Activated naive CD8-positive, alpha-beta T cell treated with anti-CD3 and anti-CD28 coated beads, Interleukin-2, amount 50 U/mL, for 24 hours (primary cell): ENCODE data around the gene ACBD6.

Experiments
- ATAC-seq: fragments of 150-1000 bp; cut with Tn5 transposase; one replicate; pipeline ENCODE4 v1.10.0; 2021
- DNase-seq: peaks from one replicate; pipeline ENCODE4 v3.0.0; 2021
- H3K27ac Mint-ChIP-seq: one replicate; pipeline ENCODE4 v1.8.0; 2021; ENCODE audit warnings: mild to moderate bottlenecking, mixed read lengths
- H3K27me3 Mint-ChIP-seq: one replicate; pipeline ENCODE4 v1.8.0; 2021; ENCODE audit warnings: mixed read lengths
- H3K36me3 Mint-ChIP-seq: one replicate; pipeline ENCODE4 v1.8.0; 2021; ENCODE audit warnings: low read depth, mixed read lengths
- H3K4me1 Mint-ChIP-seq: one replicate; pipeline ENCODE4 v1.8.0; 2021; ENCODE audit warnings: mixed read lengths
- H3K4me3 Mint-ChIP-seq: one replicate; pipeline ENCODE4 v1.8.0; 2021; ENCODE audit warnings: mild to moderate bottlenecking, moderate library complexity, mixed read lengths
- H3K9me3 Mint-ChIP-seq: one replicate; pipeline ENCODE4 v1.8.0; 2021; ENCODE audit warnings: mixed read lengths

Gene ACBD6

GRCh38 chr1:180513531-180513930, 11.2 kb upstream of the ACBD6 start:
- Mint-ChIP-seq H3K9me3 (no peaks in the 10 kb centered on the region), H3K36me3 (no peaks in the 10 kb centered on the region), H3K27ac (no peak overlapping the region), H3K4me1 (no peaks in the 10 kb centered on the region), H3K4me3 (no peak overlapping the region), H3K27me3 (peaks cover 5% of the 10 kb centered on the region)
- ATAC-seq (no peak), DNase-seq (no peak)

DNA sequence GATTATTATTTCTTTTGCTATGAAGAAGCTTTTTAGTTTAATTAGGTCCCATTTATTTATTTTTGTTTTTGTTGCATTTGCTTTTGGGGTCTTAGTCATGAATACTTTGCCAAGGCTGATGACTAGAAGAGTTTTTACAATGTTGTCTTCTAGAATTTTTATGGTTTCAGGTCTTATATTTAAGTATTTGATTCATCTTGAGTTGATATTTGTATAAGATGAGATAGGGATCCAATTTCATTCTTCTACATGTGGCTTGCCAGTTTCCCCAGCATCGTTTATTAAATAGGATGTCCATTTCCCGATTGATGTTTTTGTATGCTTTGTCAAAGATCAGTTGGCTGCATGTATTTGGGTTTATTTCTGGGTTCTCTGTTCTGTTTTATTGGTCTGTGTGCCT, 8.5 kb upstream of the ACBD6 start:
- ATAC-seq = no peak

GRCh38 chr1:180508725-180509097, 6.3 kb upstream of the ACBD6 start:
- no peaks in the 10 kb centered on the region for H3K36me3 Mint-ChIP-seq
- no peaks in the 10 kb centered on the region for H3K9me3 Mint-ChIP-seq
- no peak overlapping the region for H3K4me3 Mint-ChIP-seq
- H3K27ac Mint-ChIP-seq = no peak overlapping the region
- peaks cover 4% of the 10 kb centered on the region for H3K4me1 Mint-ChIP-seq
- H3K27me3 Mint-ChIP-seq = peaks cover 5% of the 10 kb centered on the region
- DNase-seq (no peak), ATAC-seq (no peak)

More for the DNA sequence above, 8.5 kb upstream of the ACBD6 start:
- Mint-ChIP-seq H3K27me3 (peaks cover 5% of the 10 kb centered on the region), H3K9me3 (no peaks in the 10 kb centered on the region), H3K4me1 (peaks cover 4% of the 10 kb centered on the region), H3K4me3 (no peak overlapping the region), H3K27ac (no peak overlapping the region), H3K36me3 (no peaks in the 10 kb centered on the region)
- no peak for DNase-seq

GRCh38 chr1:180507795-180508724, 5.7 kb upstream of the ACBD6 start:
- Mint-ChIP-seq H3K36me3 (no peaks in the 10 kb centered on the region), H3K27ac (no peak overlapping the region), H3K4me3 (no peak overlapping the region), H3K27me3 (peaks cover 4% of the 10 kb centered on the region), H3K4me1 (peaks cover 10% of the 10 kb centered on the region), H3K9me3 (no peaks in the 10 kb centered on the region)
- ATAC-seq (no peak), DNase-seq (no peak)

DNA sequence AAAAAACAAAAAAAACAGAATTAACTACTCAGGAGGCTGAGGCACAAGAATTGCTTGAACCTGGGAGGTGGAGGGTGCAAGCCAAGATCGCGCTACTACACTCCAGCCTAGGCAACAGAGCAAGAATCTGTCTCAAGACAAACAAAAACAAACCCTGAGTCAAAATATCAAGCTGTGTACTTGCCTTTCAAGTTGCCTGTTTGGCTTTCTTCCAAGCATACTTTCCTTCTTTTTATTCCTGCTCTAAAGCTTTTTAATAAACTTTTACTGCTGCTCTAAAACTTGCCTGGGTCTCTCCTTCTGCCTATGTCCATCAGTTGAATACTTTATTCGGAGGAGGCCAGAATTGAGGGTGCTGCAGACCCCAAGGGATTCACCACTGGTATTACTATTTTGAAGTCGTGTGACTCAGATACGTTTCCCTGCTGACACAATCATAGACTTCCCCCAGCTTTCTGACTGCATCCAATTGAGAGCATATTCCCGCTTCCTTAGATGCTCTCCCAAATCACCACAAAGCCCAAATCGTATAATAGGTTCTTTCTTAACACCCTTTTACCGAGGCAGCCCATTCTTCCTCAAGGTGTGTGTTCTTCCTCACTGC, 3.5 kb upstream of the ACBD6 start:
- H3K4me3 Mint-ChIP-seq = no peak overlapping the region
- DNase-seq = no peak
- H3K4me1 Mint-ChIP-seq = peaks cover 24% of the 10 kb centered on the region
- H3K27me3 Mint-ChIP-seq = no peaks in the 10 kb centered on the region
- no peaks in the 10 kb centered on the region for H3K9me3 Mint-ChIP-seq
- H3K36me3 Mint-ChIP-seq = peaks cover 2% of the 10 kb centered on the region
- no peak overlapping the region for H3K27ac Mint-ChIP-seq
- ATAC-seq = no peak

DNA sequence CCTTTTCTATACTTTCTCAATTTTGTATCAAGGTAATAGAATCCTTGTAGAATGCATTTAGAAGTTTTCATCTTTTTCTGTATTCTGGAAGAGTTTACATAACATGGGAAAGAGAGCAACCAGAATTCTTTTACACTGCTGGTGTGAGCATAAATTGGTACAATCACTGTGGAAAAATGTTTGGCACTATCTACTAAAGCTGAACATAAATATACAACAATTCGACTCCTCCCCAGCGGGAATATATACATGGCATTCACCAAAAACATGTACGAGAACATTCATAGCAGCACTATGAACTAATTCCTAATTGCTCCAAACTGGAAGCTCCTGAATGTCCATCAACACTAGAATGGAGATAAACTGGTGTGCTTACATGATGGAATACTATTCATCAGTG, 1.8 kb upstream of the ACBD6 start:
- Mint-ChIP-seq H3K27ac (no peak overlapping the region), H3K36me3 (peaks cover 6% of the 10 kb centered on the region), H3K4me3 (no peak overlapping the region), H3K4me1 (peaks cover 37% of the 10 kb centered on the region), H3K9me3 (no peaks in the 10 kb centered on the region), H3K27me3 (no peaks in the 10 kb centered on the region)
- DNase-seq (no peak), ATAC-seq (no peak)

DNA sequence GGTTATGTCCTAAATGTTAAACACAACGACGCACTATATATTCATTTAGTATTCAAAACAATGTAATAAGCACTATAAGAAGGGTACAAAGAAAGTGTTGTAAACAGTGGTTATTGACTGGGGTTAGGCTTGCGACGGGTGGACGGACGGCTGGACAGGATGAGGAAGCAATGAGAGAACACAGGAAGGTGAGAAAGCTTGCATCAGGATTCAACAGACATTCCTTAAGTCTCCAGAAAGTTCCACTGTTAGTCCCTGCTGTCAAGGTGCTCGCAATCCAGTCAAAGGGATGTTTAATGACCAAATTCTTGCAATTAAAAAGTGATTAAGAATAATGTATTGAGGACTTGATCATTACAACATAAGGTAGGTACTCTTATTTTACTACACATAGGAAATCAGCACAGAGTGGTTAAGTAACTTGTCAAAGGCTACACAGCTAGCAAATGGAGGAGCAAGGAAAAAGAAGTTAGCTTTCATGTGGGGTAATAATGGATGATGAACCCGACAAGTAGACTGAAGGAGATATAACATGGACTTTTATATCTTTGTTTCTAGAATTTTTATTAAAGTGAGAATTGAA, 994 bp upstream of the ACBD6 start:
- Mint-ChIP-seq H3K36me3 (peaks cover 8% of the 10 kb centered on the region), H3K4me1 (peaks cover 42% of the 10 kb centered on the region), H3K9me3 (no peaks in the 10 kb centered on the region), H3K27ac (peak overlapping the region; percentile 97), H3K27me3 (no peaks in the 10 kb centered on the region), H3K4me3 (peak overlapping the region; percentile 98)
- DNase-seq (no peak), ATAC-seq (no peak)

DNA sequence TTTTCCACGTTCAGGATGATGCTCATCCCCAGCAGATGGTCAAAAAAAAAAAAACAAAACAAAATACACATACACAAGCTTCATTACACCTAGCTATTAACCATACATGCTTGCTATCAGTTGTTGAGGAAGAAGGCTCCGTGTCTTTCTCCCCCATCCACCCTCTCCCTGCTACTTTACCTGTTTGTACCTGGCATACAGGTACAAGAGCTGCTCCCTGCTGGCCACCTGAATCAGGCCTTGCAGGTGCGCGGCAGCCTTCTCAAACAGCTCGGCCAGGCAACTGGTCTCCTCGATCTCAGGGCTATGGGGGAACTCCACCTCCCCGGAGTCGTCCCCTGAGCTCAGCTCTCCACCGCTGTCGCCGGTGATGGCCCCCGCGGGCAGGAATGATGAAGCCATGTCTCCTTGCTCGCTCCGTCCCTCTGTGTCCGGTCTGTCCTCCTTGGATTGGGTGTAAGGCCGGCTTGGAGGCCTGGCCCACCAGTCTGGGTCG, 464 bp downstream of the ACBD6 start:
- H3K27ac Mint-ChIP-seq = peak overlapping the region; percentile 97
- H3K4me3 Mint-ChIP-seq = peak overlapping the region; percentile 98
- no peaks in the 10 kb centered on the region for H3K27me3 Mint-ChIP-seq
- H3K4me1 Mint-ChIP-seq = peaks cover 39% of the 10 kb centered on the region
- DNase-seq (no peak), ATAC-seq (peak; percentile 7)
- H3K9me3 Mint-ChIP-seq = no peaks in the 10 kb centered on the region
- peaks cover 9% of the 10 kb centered on the region for H3K36me3 Mint-ChIP-seq

DNA sequence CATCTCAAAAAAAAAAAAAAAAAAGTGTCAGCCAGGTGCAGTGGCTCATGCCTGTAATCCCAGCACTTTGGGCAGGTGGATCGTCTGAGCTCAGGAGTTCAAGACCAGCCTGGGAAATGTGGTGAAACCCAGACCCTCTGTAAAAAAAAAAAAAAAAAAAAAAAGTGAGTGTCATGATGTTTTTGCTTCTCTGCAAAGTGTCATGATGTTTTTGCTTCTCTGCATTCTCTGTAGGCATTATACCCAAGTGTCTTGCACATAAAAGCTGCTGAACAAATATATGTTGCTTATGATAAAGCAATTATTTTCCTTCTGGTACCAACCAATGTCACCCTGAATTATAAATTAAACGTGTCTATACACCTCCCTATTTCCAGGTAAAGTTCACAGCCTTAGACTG, 1.7 kb downstream of the ACBD6 start:
- ATAC-seq (no peak), DNase-seq (no peak)
- Mint-ChIP-seq H3K4me1 (peaks cover 42% of the 10 kb centered on the region), H3K27ac (no peak overlapping the region), H3K4me3 (peak overlapping the region; percentile 98), H3K36me3 (peaks cover 13% of the 10 kb centered on the region), H3K27me3 (no peaks in the 10 kb centered on the region), H3K9me3 (no peaks in the 10 kb centered on the region)

- DNase-seq = no peak
- Mint-ChIP-seq H3K9me3 (no peaks in the 10 kb centered on the region), H3K36me3 (peaks cover 23% of the 10 kb centered on the region), H3K27ac (no peak overlapping the region), H3K4me1 (peaks cover 44% of the 10 kb centered on the region), H3K27me3 (no peaks in the 10 kb centered on the region), H3K4me3 (no peak overlapping the region)
- ATAC-seq = no peak
These were observed 3.8 kb downstream of the ACBD6 start for GRCh38 chr1:180498594-180498993.

GRCh38 chr1:180497826-180498225, 4.6 kb downstream of the ACBD6 start:
- DNase-seq (no peak), ATAC-seq (no peak)
- H3K9me3 Mint-ChIP-seq = no peaks in the 10 kb centered on the region
- H3K27me3 Mint-ChIP-seq = no peaks in the 10 kb centered on the region
- H3K4me3 Mint-ChIP-seq = no peak overlapping the region
- H3K36me3 Mint-ChIP-seq = peaks cover 27% of the 10 kb centered on the region
- H3K4me1 Mint-ChIP-seq = peaks cover 36% of the 10 kb centered on the region
- H3K27ac Mint-ChIP-seq = no peak overlapping the region

- DNase-seq (no peak), ATAC-seq (no peak)
- H3K27me3 Mint-ChIP-seq = no peaks in the 10 kb centered on the region
- H3K4me3 Mint-ChIP-seq = no peak overlapping the region
- peaks cover 12% of the 10 kb centered on the region for H3K4me1 Mint-ChIP-seq
- no peak overlapping the region for H3K27ac Mint-ChIP-seq
- H3K36me3 Mint-ChIP-seq = peaks cover 21% of the 10 kb centered on the region
- H3K9me3 Mint-ChIP-seq = no peaks in the 10 kb centered on the region
These were observed 8.0 kb downstream of the ACBD6 start for GRCh38 chr1:180494370-180494769.

GRCh38 chr1:180489976-180490375, 12.4 kb downstream of the ACBD6 start:
- Mint-ChIP-seq H3K4me1 (peaks cover 12% of the 10 kb centered on the region), H3K9me3 (no peaks in the 10 kb centered on the region), H3K4me3 (no peak overlapping the region), H3K27ac (no peak overlapping the region), H3K36me3 (peaks cover 27% of the 10 kb centered on the region), H3K27me3 (no peaks in the 10 kb centered on the region)
- DNase-seq (no peak), ATAC-seq (no peak)

DNA sequence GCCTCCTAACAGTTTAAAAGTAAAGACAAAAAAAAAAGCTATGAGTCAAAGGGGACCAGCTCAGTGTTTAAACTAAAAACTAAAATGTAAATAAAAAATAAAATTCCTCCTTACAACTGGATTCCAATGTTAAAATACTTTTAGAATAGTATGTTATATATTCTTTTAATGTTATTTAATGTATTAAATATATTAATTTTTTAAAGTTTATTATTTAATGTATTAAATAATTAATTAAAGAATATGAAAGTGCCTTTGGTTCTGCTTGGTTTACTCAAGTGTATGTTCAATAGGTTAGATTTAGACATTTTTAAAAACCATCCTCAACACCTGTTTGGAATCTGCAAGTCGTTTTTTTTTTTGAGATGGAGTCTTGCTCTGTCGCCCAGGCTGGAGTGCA, 13.1 kb downstream of the ACBD6 start:
- no peak overlapping the region for H3K27ac Mint-ChIP-seq
- no peak overlapping the region for H3K4me3 Mint-ChIP-seq
- ATAC-seq = no peak
- H3K9me3 Mint-ChIP-seq = no peaks in the 10 kb centered on the region
- H3K4me1 Mint-ChIP-seq = peaks cover 10% of the 10 kb centered on the region
- no peaks in the 10 kb centered on the region for H3K27me3 Mint-ChIP-seq
- H3K36me3 Mint-ChIP-seq = peaks cover 20% of the 10 kb centered on the region
- DNase-seq = no peak

- no peak overlapping the region for H3K4me3 Mint-ChIP-seq
- peaks cover 19% of the 10 kb centered on the region for H3K36me3 Mint-ChIP-seq
- no peaks in the 10 kb centered on the region for H3K9me3 Mint-ChIP-seq
- DNase-seq = no peak
- no peaks in the 10 kb centered on the region for H3K27me3 Mint-ChIP-seq
- ATAC-seq = no peak
- no peak overlapping the region for H3K27ac Mint-ChIP-seq
- peaks cover 10% of the 10 kb centered on the region for H3K4me1 Mint-ChIP-seq
These were observed 13.7 kb downstream of the ACBD6 start for GRCh38 chr1:180488661-180489060.
